ENCODE results near the gene ANKMY1.

- TF ChIP-seq, protein P1, sequence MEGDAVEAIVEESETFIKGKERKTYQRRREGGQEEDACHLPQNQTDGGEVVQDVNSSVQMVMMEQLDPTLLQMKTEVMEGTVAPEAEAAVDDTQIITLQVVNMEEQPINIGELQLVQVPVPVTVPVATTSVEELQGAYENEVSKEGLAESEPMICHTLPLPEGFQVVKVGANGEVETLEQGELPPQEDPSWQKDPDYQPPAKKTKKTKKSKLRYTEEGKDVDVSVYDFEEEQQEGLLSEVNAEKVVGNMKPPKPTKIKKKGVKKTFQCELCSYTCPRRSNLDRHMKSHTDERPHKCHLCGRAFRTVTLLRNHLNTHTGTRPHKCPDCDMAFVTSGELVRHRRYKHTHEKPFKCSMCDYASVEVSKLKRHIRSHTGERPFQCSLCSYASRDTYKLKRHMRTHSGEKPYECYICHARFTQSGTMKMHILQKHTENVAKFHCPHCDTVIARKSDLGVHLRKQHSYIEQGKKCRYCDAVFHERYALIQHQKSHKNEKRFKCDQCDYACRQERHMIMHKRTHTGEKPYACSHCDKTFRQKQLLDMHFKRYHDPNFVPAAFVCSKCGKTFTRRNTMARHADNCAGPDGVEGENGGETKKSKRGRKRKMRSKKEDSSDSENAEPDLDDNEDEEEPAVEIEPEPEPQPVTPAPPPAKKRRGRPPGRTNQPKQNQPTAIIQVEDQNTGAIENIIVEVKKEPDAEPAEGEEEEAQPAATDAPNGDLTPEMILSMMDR (IDR thresholded peaks at IDR 0.05; ENCODE audit: insufficient read depth, low read length, poor library complexity, severe bottlenecking): no peak
- no peak for TF ChIP-seq EZH2phosphoT487 (conservative IDR thresholded peaks at IDR 0.05; ENCODE audit: low read length)
Measured at GRCh38 chr2:240523451-240524281, 34.1 kb downstream of the ANKMY1 start.

Measured in SU-DHL-6 (cell line).